Activated naive CD4-positive, alpha-beta T cell treated with anti-CD3 and anti-CD28 coated beads, Interleukin-2, amount 50 U/mL, for 72 hours (primary cell): ENCODE measurements around the gene RHBDL1. TPM values are rescaled to one million over a fixed set of nuclear protein-coding genes. Genes with fewer than 3 reads are reported as not detected.

Experiments used
- ATAC-seq, 2 donors: fragments of 150-1000 bp; cut with Tn5 transposase; 2 replicates each; pipeline ENCODE4 v1.10.0; 2021; ENCODE audit warnings: mild to moderate bottlenecking in 2 of 2, moderate library complexity in 2 of 2
- DNase-seq, 2 donors: peaks; one replicate each; pipeline ENCODE4 v3.0.0; 2021 to 2022; ENCODE audit warnings: low spot score in 2 of 2
- H3K27ac Mint-ChIP-seq, 2 donors: one replicate each; pipeline ENCODE4 v1.8.0; 2022; ENCODE audit warnings: mild to moderate bottlenecking in 2 of 2, mixed read lengths in 2 of 2
- H3K36me3 Mint-ChIP-seq, 2 donors: one replicate each; pipeline ENCODE4 v1.8.0; 2022; ENCODE audit warnings: mixed read lengths in 2 of 2
- H3K9me3 Mint-ChIP-seq, 2 donors: one replicate each; pipeline ENCODE4 v1.8.0; 2022; ENCODE audit warnings: mixed read lengths in 2 of 2
- total RNA-seq, 2 donors: library from RNA; stranded (reverse); gene quantifications; one replicate each; pipeline ENCODE4 v1.2.3, GENCODE V29; 2022

RHBDL1 gene
- total RNA-seq, 2 donors from 2014 or later = 1.3 to 4.6 TPM

GRCh38 chr16:634051-634670, 41.3 kb upstream of the RHBDL1 start:
- H3K36me3 Mint-ChIP-seq = peaks cover 0 to 5% of the 10 kb centered on the region in 2 donors
- DNase-seq (no peak), ATAC-seq (no peak)
- no peaks in the 10 kb centered on the region for H3K9me3 Mint-ChIP-seq
- no peak overlapping the region for H3K27ac Mint-ChIP-seq

GRCh38 chr16:634996-635395, 40.5 kb upstream of the RHBDL1 start:
- Mint-ChIP-seq H3K36me3 (peaks cover 0 to 5% of the 10 kb centered on the region in 2 donors), H3K27ac (peak overlapping the region in 1 of 2 donors; percentile 16), H3K9me3 (no peaks in the 10 kb centered on the region)
- DNase-seq (no peak), ATAC-seq (no peak)

GRCh38 chr16:635573-636205, 39.8 kb upstream of the RHBDL1 start:
- DNase-seq = peak in 1 of 2 donors; percentile 78

GRCh38 chr16:636206-637080, 39.0 kb upstream of the RHBDL1 start, which contains the start of gene METTL26:
Gene METTL26, minus strand, starts transcription at chr16:636305. Its CDS starts 15 bp downstream, at chr16:636290.
- no peaks in the 10 kb centered on the region for H3K9me3 Mint-ChIP-seq
- DNase-seq (peak; percentile 93 to 95), ATAC-seq (peak; percentile 87)
- H3K36me3 Mint-ChIP-seq = peaks cover 0 to 5% of the 10 kb centered on the region in 2 donors
- H3K27ac Mint-ChIP-seq = peak within 1 kb of the TSS; percentile 99 to 100

More at GRCh38 chr16:635573-636205, 39.8 kb upstream of the RHBDL1 start:
- Mint-ChIP-seq H3K27ac (peak overlapping the region in 1 of 2 donors; percentile 99), H3K36me3 (peaks cover 0 to 5% of the 10 kb centered on the region in 2 donors), H3K9me3 (no peaks in the 10 kb centered on the region)
- ATAC-seq = peak; percentile 0 to 11

- no peaks in the 10 kb centered on the region for H3K9me3 Mint-ChIP-seq
- peak overlapping the region; percentile 99 to 100 for H3K27ac Mint-ChIP-seq
- H3K36me3 Mint-ChIP-seq = peaks cover 0 to 5% of the 10 kb centered on the region in 2 donors
- DNase-seq (no peak), ATAC-seq (no peak)
Measured at GRCh38 chr16:637081-638018, 38.1 kb upstream of the RHBDL1 start.

- H3K36me3 Mint-ChIP-seq = peaks cover 0 to 5% of the 10 kb centered on the region in 2 donors
- H3K27ac Mint-ChIP-seq = no peak overlapping the region
- ATAC-seq = no peak
- no peak for DNase-seq
- no peaks in the 10 kb centered on the region for H3K9me3 Mint-ChIP-seq
Measured at GRCh38 chr16:638034-638543, 37.4 kb upstream of the RHBDL1 start.

GRCh38 chr16:638836-639235, 36.6 kb upstream of the RHBDL1 start:
- DNase-seq (no peak), ATAC-seq (no peak)
- peaks cover 0 to 5% of the 10 kb centered on the region in 2 donors for H3K36me3 Mint-ChIP-seq
- H3K9me3 Mint-ChIP-seq = no peaks in the 10 kb centered on the region
- H3K27ac Mint-ChIP-seq = no peak overlapping the region

- Mint-ChIP-seq H3K27ac (no peak overlapping the region), H3K9me3 (no peaks in the 10 kb centered on the region), H3K36me3 (peaks cover 0 to 5% of the 10 kb centered on the region in 2 donors)
- no peak for DNase-seq
- no peak for ATAC-seq
Measured at GRCh38 chr16:640614-641013, 34.9 kb upstream of the RHBDL1 start.

GRCh38 chr16:641326-642188, 33.9 kb upstream of the RHBDL1 start, which contains the start of gene MCRIP2:
Gene MCRIP2, plus strand, starts transcription at chr16:641828. Its CDS starts 164 bp downstream, at chr16:641992.
- H3K9me3 Mint-ChIP-seq = no peaks in the 10 kb centered on the region
- peak; percentile 86 to 87 for DNase-seq
- H3K36me3 Mint-ChIP-seq = peaks cover 0 to 3% of the 10 kb centered on the region in 2 donors
- ATAC-seq = peak; percentile 73
- H3K27ac Mint-ChIP-seq = peak within 1 kb of the TSS in 1 of 2 donors; percentile 29

GRCh38 chr16:642189-643049, 33.1 kb upstream of the RHBDL1 start:
- DNase-seq (peak in 1 of 2 donors; percentile 49), ATAC-seq (peak; percentile 34 to 62)
- peak overlapping the region in 1 of 2 donors; percentile 29 for H3K27ac Mint-ChIP-seq
- H3K36me3 Mint-ChIP-seq = no peaks in the 10 kb centered on the region
- H3K9me3 Mint-ChIP-seq = no peaks in the 10 kb centered on the region

- DNase-seq = no peak
- no peak overlapping the region for H3K27ac Mint-ChIP-seq
- no peaks in the 10 kb centered on the region for H3K36me3 Mint-ChIP-seq
- no peaks in the 10 kb centered on the region for H3K9me3 Mint-ChIP-seq
- no peak for ATAC-seq
Measured at GRCh38 chr16:643050-643368, 32.5 kb upstream of the RHBDL1 start.

- no peaks in the 10 kb centered on the region for H3K36me3 Mint-ChIP-seq
- no peak for DNase-seq
- no peak for ATAC-seq
- no peaks in the 10 kb centered on the region for H3K9me3 Mint-ChIP-seq
- no peak overlapping the region for H3K27ac Mint-ChIP-seq
Measured at GRCh38 chr16:644556-644955, 30.9 kb upstream of the RHBDL1 start.

- Mint-ChIP-seq H3K27ac (no peak overlapping the region), H3K36me3 (no peaks in the 10 kb centered on the region), H3K9me3 (no peaks in the 10 kb centered on the region)
- DNase-seq (no peak), ATAC-seq (no peak)
Measured at GRCh38 chr16:645852-646678, 29.4 kb upstream of the RHBDL1 start.
